ENCODE results near the gene ACHE.
"Not testable (repeated sequence)": the region's sequence is repeated elsewhere in the genome, so short reads cannot be mapped to it uniquely, and the experiment has no call there.

ACHE gene

DNA sequence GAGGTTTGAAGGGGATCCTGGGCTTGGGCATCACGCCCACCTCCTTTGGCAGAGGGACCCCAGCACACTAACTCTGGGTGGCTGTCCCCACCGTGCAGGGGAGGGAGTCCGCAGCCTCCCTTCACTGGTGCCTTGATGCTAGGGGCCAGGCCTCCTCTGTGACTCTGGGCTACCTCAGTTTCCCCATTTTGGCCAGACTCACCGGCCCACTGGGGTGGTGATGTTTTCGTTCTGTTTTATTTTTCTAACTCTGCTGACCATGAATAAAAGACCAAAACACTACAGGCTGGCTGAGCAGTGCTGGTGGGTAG lies 29.0 kb downstream of the ACHE start:
- no peak for TF ChIP-seq ZNF274 (IDR thresholded peaks at IDR 0.05; ENCODE audit: low read depth, low read length)
- peak overlapping the region; percentile 86; the same call in 1 of the 2 replicates for H3K4me3 ChIP-seq (ENCODE audit: low read length)

DNA sequence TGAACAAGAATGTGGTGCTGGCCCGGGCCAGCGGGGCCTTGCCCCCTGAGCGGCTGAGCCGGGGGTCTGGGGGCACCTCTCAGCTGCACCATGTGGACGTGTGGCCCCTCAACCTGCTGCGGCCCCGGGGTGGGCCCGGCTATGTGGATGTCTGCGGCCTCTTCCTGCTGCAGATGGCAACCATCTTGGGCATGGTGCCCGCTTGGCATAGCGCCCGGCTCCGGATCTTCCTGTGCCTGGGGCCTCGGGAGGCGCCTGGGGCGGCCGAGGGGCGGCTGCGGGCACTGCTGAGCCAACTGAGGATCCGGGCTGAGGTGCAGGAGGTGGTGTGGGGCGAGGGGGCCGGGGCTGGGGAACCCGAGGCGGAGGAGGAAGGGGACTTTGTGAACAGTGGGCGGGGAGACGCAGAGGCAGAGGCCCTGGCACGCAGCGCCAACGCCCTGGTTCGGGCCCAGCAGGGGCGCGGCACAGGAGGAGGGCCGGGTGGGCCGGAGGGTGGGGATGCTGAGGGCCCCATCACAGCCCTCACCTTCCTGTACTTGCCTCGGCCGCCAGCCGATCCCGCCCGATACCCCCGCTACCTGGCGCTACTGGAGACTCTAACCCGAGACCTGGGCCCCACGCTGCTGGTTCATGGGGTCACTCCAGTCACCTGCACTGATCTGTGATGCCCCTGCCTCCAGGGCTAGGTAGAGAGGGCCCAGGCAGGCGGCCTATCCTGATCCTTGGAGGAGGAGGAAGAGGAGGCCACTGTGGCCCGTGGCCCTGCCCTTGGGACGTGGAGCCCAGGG lies 29.6 kb downstream of the ACHE start:
- H3K4me3 ChIP-seq (ENCODE audit: low read length): no peak overlapping the region; the same call in 1 of the 2 replicates
- TF ChIP-seq ZNF274 (IDR thresholded peaks at IDR 0.05; ENCODE audit: low read depth, low read length): no peak

DNA sequence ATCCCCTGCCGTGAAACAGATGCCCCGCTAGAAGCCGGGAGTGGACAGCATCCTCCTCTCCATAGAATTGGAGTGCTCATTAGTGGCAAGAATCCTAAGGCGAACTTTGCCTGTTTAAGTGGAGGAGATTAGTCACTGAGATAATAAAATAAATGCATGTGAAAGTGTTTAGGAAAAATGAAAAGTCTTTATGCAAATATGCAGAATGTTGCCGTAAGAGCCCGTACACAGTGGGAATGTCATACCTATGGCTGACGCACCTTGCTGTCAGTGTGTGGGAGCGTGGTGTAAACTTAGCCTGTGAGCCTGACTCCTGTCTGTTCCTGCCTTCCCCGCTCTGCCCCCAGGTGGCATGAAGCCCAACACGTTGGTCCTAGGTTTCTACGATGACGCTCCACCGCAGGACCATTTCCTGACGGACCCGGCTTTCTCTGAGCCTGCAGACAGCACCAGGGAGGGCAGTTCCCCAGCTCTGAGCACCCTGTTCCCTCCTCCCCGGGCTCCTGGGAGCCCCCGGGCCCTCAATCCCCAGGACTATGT lies 30.2 kb downstream of the ACHE start:
- no peak for TF ChIP-seq ZNF274 (IDR thresholded peaks at IDR 0.05; ENCODE audit: low read depth, low read length)
- no peak overlapping the region for H3K4me3 ChIP-seq (ENCODE audit: low read length)

DNA sequence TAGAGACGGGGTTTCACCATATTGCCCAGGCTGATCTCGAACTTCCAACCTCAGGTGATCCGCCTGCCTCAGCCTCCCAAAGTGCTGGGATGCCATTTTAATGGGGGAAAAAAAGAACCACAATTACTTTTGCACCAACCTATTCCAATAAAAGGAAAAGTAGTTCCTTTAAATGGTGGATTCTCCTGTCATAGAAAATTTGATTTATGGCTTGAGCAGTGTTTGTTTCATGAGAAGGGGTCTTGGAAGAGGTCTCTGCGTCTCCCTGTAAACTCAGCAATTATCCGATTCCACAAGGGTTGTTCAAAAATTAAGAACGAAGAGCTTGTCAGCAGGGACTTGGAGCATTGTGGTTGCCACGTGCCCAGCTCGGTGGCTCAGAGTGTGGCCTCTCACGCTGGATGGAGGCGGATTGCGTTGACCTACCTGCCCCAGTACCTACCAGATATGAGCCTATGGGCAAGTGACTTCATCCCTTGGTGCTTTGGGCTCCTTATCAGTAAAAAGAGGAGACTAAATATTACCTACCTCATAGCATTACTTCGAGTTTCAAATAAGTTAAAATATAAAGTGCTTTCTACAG lies 31.3 kb downstream of the ACHE start:
- no peak overlapping the region for H3K4me3 ChIP-seq (ENCODE audit: low read length)
- no peak for TF ChIP-seq ZNF274 (IDR thresholded peaks at IDR 0.05; ENCODE audit: low read depth, low read length)

DNA sequence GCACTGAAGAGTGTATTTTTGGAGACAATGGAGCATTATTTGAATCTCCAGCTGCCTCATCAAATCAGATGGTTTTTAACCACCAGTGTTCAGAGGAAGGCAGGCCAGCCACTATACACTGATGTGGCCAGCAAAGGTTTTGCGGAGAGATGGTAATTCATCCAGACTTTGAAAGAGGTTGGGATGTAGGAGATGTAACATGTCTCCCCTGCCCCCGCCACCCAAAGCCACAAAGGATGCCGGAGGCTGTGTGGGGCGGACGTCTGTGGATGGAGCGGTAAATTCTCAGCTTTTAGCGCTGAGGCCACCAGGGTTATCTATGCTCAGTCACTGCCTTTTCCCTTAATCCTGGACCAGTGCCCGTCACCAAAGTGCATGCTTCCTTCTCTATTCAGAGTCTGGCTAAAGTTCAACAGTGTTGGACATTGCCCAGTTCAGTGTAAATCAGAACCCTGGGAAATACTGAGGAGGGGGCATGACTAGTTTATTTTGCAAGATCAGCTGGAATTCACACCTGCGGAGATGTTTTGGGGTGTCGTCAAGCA lies 32.2 kb downstream of the ACHE start:
- no peak for TF ChIP-seq ZNF274 (IDR thresholded peaks at IDR 0.05; ENCODE audit: low read depth, low read length)
- no peak overlapping the region for H3K4me3 ChIP-seq (ENCODE audit: low read length)

DNA sequence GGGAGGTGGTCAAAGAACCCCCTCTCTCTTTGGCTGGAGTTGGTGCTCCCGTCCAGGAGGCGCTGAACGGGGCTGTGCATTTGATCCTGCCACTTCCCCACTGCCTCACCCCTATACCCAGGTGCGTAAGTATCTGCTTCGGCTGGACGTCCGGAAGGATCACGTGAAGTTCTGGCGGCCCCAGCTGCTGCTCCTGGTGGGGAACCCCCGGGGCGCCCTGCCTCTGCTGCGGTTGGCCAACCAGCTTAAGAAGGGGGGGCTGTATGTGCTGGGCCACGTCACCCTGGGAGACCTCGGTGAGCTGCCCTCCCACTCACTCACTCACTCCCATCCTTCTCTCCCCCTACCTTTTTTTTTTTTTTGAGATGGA lies 34.1 kb downstream of the ACHE start:
- no peak overlapping the region for H3K4me3 ChIP-seq (ENCODE audit: low read length)
- no peak for TF ChIP-seq ZNF274 (IDR thresholded peaks at IDR 0.05; ENCODE audit: low read depth, low read length)

DNA sequence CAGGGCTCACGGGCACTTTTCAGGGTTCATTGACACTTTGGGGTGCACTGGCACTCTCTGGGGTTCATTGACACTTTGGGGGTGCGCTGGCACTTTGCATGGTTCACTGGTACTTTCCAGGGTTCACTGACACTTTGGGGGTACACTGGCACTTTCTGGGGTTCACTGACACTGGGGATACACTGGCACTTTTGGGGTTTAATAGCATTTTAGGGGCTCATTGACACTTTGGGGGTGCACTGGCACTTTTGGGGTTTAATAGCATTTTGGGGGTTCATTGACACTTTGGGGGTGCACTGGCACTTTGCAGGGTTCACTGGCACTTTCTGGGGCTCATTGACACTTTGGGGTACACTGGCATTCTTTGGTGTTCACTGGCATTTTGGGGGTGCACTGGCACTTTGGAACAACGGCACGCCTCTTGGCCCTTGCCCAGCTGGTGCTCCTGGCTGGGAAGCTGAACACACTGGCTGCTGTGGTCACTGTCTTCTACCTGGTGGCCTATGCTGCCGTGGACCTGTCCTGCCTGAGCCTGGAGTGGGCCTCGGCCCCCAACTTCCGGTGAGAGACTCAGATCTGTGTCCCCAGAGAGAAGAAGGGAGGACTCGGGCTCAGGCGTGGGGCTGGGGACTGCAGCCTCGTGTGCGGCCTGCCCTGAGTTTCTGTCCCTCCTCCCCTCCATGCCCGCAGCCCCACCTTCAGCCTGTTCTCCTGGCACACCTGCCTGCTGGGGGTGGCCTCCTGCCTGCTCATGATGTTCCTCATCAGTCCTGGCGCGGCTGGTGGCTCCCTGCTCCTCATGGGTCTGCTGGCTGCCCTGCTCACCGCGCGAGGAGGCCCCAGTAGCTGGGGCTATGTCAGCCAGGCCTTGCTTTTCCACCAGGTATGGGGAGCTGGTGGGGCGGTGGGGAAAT lies 34.7 kb downstream of the ACHE start:
- no peak overlapping the region for H3K4me3 ChIP-seq (ENCODE audit: low read length)
- no peak for TF ChIP-seq ZNF274 (IDR thresholded peaks at IDR 0.05; ENCODE audit: low read depth, low read length)

DNA sequence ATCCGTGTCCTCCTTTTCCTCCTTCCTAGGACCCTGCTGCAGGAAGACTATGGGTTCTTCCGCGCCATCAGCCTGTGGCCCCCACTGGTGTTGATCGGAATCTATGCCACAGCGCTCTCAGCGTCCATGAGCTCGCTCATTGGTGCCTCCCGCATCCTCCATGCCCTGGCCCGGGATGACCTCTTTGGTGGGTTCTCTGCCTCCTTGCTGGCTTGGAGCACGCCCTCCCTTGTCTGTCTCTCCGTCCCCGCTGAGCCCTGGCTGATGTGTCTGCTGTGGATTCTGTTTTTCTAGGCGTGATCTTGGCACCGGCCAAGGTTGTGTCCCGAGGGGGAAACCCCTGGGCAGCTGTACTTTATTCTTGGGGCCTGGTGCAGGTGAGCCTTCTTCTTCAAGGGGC lies 35.8 kb downstream of the ACHE start:
- H3K4me3 ChIP-seq (ENCODE audit: low read length): no peak overlapping the region

DNA sequence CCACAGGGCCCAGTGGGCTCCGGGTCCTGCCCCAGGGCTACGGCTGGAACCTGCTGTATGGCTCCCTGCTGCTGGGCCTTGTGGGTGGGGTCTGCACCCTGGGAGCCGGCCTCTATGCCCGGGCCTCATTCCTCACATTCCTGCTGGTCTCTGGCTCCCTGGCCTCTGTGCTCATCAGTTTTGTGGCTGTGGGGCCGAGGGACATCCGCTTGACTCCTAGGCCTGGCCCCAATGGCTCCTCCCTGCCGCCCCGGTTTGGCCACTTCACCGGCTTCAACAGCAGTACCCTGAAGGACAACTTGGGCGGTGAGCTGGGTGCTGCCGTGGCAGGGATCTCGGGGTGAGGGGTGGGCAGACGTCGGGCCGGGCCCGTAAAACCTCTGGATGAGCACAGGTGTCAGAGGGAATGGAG lies 38.8 kb downstream of the ACHE start:
- no peak overlapping the region for H3K4me3 ChIP-seq (ENCODE audit: low read length)
- TF ChIP-seq ZNF274 (IDR thresholded peaks at IDR 0.05; ENCODE audit: low read depth, low read length): no peak

More for the DNA sequence above, 35.8 kb downstream of the ACHE start:
- no peak for TF ChIP-seq ZNF274 (IDR thresholded peaks at IDR 0.05; ENCODE audit: low read depth, low read length)

DNA sequence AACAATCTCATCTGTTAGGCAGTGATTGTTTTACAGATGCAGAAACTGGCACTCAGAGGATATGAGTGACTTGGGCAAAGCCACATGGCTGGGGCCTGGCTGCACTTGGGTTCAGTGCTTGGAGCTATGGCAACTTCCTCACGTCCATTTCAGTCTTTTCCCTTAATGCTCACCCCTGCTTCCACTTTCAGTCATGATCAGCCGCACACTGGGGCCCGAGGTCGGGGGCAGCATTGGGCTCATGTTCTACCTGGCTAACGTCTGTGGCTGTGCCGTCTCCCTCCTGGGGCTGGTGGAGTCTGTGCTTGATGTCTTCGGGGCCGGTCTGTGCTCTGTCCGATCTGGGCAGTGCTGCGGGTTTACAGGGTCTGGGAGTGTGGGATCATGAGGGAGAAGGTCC lies 40.2 kb downstream of the ACHE start:
- no peak overlapping the region for H3K4me3 ChIP-seq (ENCODE audit: low read length)
- TF ChIP-seq ZNF274 (IDR thresholded peaks at IDR 0.05; ENCODE audit: low read depth, low read length): no peak

DNA sequence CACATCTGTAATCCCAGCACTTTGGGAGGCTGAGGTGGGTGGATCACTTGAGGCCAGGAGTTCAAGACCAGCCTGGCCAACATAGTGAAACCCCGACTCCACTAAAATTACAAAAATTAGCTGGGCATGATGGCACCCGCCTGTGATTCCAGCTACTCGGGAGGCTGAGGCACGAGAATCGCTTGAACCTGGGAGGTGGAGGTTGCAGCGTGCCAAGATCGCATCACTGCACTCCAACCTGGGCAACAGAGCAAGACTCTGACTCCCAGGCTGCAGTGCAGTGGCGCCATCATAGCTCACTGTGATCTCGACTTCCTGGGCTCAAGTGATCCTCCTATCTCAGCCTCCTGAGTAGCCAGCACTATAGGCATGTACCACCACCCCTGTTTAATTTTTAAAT lies 40.8 kb downstream of the ACHE start:
- H3K4me3 ChIP-seq (ENCODE audit: low read length): not testable (repeated sequence)

DNA sequence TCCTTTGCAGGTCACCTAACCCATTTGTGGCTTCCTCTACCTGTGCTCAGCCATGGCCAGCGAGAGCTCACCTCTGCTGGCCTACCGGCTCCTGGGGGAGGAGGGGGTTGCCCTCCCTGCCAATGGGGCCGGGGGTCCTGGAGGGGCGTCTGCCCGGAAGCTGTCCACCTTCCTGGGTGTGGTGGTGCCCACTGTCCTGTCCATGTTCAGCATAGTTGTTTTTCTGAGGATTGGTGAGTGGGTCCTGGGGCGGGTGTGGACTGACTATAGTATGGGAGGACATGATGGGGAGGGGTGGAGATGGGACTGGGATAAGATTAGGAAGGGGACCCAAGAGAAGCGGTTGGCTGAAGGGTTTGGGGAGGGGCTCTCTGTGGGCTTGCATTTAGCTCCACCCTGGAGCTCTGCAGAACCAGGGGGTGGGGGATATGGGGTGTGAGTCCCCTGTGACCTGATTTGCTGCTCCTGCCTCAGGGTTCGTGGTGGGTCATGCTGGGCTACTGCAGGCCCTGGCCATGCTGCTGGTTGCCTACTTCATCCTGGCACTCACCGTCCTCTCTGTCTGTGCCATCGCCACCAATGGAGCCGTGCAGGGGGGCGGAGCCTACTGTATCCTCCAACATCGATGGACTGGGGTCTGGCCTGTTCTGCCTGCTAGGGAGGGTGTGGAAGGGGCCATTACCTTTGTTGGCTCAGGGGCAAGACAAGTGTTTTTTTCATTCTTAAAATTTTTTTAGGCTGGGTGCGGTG lies 41.4 kb downstream of the ACHE start:
- no peak for TF ChIP-seq ZNF274 (IDR thresholded peaks at IDR 0.05; ENCODE audit: low read depth, low read length)
- H3K4me3 ChIP-seq (ENCODE audit: low read length): no peak overlapping the region

DNA sequence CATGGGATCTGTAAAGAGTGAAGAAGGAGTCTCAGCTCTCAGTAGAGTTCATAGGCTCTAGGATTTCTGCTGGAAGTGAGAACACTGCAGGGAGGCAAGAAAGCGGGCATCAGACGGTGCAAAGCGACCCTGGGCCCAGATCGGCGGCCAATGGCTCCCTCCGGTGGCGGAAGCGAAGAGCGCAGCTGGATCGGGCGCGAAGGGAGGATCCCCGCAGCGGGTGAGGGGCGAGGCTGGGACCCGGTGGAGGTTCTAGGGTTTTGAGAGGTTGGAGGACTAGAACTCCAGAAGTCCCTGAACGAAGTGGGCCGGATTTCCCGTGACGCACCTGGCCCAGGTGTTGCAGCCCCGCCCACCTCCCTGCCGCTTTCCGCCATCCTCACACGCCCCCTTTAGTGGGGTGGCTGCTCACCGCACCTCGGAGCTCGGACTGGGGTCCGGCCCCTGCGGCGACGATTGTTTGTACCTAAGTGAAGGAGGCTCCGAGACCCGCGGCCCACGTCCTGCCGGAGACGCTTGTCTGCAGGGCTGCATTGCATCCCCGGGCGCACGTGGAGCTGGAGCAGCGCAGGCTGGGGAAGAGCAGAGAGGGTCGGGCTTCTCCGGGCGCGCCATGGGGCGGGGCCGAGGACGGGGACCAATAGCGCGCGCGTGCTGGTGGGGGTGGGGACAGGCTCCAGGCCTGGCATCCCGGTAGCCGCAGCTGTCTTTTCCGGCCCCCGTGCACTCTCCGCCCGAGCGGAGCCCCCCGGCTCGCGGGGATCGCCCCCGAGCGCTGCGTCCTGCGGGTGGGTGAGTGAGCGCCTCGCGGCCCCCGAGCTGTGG lies 43.4 kb downstream of the ACHE start, which contains the start of gene SLC12A9:
SLC12A9 (plus strand) TSS at position 666 of the 825 bp plus-strand sequence. CDS start 1,485 bp downstream, outside the sequence.
- TF ChIP-seq ZNF274 (IDR thresholded peaks at IDR 0.05; ENCODE audit: low read depth, low read length): no peak
- H3K4me3 ChIP-seq (ENCODE audit: low read length): peak within 1 kb of the TSS; percentile 78
